Adipocyte (in vitro differentiated cells): ENCODE measurements around the gene DNAAF5.

Source experiments
- DNase-seq: peaks from one replicate; pipeline ENCODE4 v3.0.0-alpha.2; 2015; ENCODE audit warnings: low read depth
- H3K27me3 ChIP-seq: replicated peaks from 2 replicates; pipeline ENCODE4 v1.7.0; 2013; ENCODE audit warnings: mild to moderate bottlenecking, low read length, moderate library complexity; ENCODE audit not compliant: control insufficient read depth, insufficient read depth
- H3K36me3 ChIP-seq: 2 replicates; pipeline ENCODE4 v1.7.0; 2013; ENCODE audit warnings: low read length, mild to moderate bottlenecking, moderate library complexity; ENCODE audit not compliant: control insufficient read depth, insufficient read depth, severe bottlenecking
- H3K4me1 ChIP-seq: 2 replicates; pipeline ENCODE4 v1.7.0; 2013; ENCODE audit warnings: mild to moderate bottlenecking, low read length, moderate library complexity; ENCODE audit not compliant: control insufficient read depth, insufficient read depth
- H3K4me3 ChIP-seq: 2 replicates; pipeline ENCODE4 v1.7.0; 2013; ENCODE audit warnings: mild to moderate bottlenecking, low read length, moderate library complexity
- H3K9ac ChIP-seq: 2 replicates; pipeline ENCODE4 v1.7.0; 2013; ENCODE audit warnings: mild to moderate bottlenecking, low read length, moderate library complexity
- H3K9me3 ChIP-seq: 2 replicates; pipeline ENCODE4 v1.7.0; 2013; ENCODE audit warnings: mild to moderate bottlenecking, low read length, moderate library complexity; ENCODE audit not compliant: control insufficient read depth

DNAAF5 gene

DNA sequence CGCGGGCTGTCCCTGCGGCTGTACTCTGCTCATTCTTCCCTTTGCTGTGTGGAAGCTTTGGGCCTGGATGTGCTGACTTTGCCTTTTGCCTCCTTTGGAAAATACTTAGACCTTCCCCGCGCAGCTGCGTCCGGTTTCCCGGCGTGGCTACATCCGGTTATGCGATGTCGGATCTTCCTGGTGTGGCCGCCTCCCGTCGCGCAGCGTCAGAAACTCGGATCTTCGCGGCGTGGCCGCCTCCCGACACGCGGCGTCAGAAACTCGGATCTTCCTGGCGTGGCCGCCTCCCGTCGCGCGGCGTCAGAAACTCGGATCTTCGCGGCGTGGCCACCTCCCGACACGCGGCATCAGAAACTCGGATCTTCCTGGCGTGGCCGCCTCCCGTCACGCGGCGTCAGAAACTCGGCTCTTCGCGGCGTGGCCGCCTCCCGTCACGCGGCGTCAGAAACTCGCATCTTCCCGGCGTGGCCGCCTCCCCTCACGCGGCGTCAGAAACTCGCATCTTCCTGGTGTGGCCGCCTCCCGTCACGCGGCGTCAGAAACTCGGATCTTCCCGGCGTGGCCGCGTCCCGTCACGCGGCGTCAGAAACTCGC is 55.5 kb downstream of the DNAAF5 start:
- H3K36me3 ChIP-seq, result peaks cover 33% of the 10 kb centered on the region
- H3K27me3 ChIP-seq, result no peaks in the 10 kb centered on the region
- no peaks in the 10 kb centered on the region for H3K9me3 ChIP-seq
- H3K4me1 ChIP-seq, result no peaks in the 10 kb centered on the region
- no peak overlapping the region for H3K4me3 ChIP-seq
- no peak for DNase-seq
- no peak overlapping the region for H3K9ac ChIP-seq

DNA sequence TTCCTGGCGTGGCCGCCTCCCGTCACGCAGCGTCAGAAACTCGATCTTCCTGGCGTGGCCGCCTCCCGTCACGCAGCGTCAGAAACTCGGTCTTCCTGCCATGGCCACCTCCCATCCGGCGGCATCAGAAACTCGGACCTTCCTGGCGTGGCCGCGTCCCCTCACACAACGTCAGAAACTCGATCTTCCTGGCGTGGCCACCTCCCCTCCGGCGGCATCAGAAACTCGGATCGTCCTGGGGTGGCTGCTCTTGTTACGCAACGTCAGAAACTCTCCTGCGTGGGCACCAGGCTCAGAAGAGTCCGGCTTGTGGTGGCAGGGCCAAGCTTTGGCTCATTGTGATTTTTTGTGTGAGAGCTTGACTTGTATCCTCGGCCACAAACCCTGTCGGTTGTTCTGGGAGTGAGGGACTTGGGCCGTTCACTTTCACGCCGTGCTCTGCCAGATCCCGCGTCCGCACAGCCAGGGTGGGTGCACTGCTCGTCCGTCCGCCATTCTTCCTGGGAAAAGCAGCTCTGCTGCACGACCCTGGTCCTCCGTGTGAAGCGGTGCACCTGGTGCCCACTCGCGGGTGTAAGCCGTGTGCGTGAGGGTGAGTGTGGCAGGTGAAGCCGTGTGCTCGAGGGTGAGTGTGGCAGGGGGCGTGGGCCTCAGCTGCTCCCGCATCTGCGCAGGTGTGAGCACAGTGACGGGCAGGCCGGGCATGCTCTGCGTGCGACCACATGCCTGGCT is 56.4 kb downstream of the DNAAF5 start:
- H3K9ac ChIP-seq, result no peak overlapping the region
- H3K9me3 ChIP-seq, result no peaks in the 10 kb centered on the region
- no peaks in the 10 kb centered on the region for H3K4me1 ChIP-seq
- no peak for DNase-seq
- H3K4me3 ChIP-seq, result no peak overlapping the region
- H3K36me3 ChIP-seq, result peaks cover 33% of the 10 kb centered on the region
- no peaks in the 10 kb centered on the region for H3K27me3 ChIP-seq

DNA sequence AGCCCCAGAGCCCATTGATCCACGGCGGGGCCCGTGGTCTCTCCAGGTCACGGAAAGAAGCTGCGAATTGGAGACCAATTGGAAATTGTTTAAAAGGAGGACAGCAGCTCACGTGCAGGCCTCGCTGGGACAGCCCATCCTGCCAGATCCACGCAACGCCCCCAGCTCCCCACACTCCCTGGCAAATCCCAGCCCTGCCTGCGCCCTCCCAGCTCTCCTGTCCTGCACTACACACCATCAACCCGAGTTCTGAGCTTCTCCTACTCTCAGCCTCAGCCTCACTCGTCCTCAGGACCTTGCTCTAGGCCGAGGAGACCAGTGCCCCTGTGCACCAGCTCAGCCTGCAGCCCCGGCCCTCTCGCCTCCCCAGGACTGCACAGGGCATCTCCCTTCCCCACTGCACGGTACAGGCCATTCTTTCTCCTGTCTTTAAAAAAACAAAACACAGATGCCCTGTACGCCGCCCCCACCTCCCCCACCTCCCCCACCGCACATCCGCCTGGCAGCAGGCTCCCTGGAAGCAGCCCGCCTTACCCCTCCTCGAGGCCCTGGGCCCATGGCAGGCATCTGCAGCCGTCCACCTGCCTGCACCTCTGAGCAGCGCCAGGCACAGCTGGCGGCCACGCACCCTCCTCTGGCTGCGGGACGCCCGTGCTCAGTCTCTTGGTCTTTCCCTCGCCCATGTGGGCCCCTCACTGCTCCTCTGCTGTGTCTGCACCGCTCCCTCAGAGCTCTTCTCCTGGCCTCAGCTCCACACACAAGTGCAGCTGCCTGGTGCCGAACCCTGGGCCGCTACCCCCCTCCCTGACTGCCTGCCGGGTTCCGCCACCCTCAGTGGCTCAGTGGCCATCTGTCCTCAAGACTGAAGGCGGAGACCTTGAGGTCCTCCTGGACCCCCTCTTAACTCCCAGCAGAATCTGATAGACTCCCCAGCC is 57.3 kb downstream of the DNAAF5 start:
- no peaks in the 10 kb centered on the region for H3K27me3 ChIP-seq
- no peak for DNase-seq
- H3K4me3 ChIP-seq, result no peak overlapping the region
- no peaks in the 10 kb centered on the region for H3K4me1 ChIP-seq
- H3K9me3 ChIP-seq, result no peaks in the 10 kb centered on the region
- H3K9ac ChIP-seq, result no peak overlapping the region
- peaks cover 27% of the 10 kb centered on the region for H3K36me3 ChIP-seq

DNA sequence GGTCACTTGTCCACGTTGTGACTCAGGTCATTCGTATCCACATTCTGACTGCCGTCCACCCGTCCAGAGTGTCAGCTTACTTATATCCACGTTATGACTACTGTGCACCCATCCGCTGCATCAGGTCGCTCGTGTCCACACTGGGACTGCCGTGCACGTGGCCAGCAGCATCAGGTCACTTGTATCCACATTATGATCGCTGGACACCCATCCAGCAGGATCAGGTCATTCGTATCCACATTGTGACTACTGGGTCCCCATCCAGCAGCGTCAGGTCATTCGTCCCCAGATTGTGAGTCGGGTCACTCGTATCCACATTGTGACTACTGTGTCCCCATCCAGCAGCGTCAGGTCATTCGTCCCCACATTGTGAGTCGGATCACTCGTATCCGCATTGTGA is 58.5 kb downstream of the DNAAF5 start:
- H3K27me3 ChIP-seq, result no peaks in the 10 kb centered on the region
- peaks cover 27% of the 10 kb centered on the region for H3K36me3 ChIP-seq

DNA sequence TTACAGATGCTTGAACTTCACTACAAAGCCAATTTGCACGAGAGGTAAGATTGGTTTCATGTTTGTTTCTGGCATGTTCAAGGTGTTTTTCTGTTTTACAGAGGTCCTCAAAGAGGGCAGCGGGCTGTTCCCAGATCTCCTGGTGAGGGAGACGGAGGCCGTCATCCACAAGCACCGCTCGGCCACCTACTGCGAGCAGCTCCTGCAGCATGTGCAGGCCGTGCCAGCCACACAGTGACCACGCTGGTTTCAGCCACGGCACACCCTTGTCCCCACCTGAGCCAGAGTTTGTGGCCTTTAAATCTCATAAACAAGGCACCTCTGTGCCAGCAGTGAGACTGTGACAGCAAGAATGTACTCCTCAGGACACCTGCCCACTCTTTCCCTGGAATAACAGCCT is 58.9 kb downstream of the DNAAF5 start:
- no peak for DNase-seq
- no peaks in the 10 kb centered on the region for H3K27me3 ChIP-seq
- H3K36me3 ChIP-seq, result peaks cover 27% of the 10 kb centered on the region
- no peaks in the 10 kb centered on the region for H3K4me1 ChIP-seq
- H3K9ac ChIP-seq, result no peak overlapping the region
- no peak overlapping the region for H3K4me3 ChIP-seq
- H3K9me3 ChIP-seq, result no peaks in the 10 kb centered on the region

More for the DNA sequence above, 58.5 kb downstream of the DNAAF5 start:
- Histone ChIP-seq H3K9ac (no peak overlapping the region), H3K4me1 (no peaks in the 10 kb centered on the region), H3K4me3 (no peak overlapping the region), H3K9me3 (no peaks in the 10 kb centered on the region)
- no peak for DNase-seq

DNA sequence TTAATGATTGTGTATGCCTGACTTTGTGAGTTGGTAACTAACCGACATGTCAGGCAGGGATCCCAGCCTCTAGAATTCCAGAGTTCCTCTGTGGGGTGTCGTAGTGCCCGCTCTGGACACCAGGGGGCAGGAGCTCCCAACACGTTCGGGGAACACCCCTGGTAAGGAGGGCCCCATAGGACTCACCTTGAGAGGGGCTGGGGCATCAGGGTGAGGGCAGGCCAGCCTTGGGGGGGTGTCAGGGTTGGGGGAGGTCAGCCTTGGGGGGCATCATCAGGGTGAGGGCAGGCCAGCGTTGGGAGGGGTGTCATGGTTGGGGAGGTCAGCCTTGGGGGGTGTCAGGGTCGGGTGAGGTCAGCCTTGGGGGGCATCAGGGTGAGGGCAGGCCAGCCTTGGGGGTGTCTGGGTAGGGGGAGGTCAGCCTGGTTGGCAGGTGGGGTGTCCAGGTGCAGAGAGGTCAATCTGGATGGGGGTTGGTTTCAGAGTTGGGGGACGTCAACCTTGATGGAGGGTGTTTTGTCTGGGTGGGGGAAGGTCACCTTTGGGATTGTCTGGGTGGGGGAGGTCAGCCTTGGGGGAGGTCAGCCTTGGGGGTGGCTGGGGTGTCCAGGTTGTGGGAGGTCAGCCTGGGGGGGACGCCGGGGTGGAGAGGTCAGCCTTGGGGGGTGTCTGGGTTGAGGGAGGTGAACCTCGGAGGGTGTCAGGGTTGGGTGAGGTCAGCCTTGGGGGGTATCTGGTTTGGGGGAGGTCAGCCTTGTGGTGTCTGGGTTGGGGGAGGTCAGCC is 60.2 kb downstream of the DNAAF5 start:
- DNase-seq, result peak; percentile 85
- H3K9ac ChIP-seq, result no peak overlapping the region
- no peaks in the 10 kb centered on the region for H3K9me3 ChIP-seq
- H3K4me1 ChIP-seq, result no peaks in the 10 kb centered on the region
- H3K27me3 ChIP-seq, result no peaks in the 10 kb centered on the region
- H3K4me3 ChIP-seq, result no peak overlapping the region
- peaks cover 27% of the 10 kb centered on the region for H3K36me3 ChIP-seq

DNA sequence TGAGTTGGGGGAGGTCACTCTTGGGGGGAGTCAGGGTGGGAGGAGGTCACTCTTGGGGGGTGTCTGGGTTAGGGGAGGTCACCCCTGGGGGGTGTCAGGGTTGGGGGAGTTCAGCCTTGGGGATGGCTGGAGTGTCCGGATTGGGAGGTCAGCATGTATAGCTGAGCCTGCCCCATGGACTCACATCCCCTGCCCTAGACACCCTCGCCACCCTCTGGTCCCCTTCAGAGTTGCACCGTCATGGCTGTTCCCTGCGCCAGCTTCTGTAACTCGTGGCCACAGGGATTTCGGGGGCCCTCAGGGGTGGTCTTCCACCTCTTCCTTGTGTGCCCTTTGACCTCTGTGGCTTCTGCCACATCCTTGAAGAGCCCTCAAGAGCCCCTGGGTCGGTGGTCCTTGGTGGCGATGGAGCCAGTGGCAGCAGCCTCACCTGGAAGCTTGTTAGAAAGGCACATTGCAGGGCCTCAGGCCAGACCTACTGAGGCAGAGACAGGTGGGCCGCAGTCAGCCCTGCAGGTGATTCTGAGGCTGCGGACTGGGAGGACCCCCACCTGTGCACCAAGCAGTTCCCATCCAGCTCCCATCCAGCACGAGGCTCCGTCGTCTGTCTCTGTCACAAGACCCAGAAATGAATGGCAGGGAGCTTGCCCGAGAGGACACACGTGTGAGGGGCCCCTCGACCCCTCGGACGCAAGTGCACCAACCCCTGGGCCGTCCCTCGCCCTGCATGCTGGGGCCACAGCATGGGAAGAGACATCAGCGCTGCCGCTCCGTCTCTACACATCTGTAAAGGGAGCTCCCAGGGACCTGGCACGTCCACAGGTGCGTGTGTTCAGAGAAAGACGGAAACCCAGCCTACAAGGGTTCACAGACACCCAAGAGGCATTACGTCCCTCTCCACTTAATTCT is 61.1 kb downstream of the DNAAF5 start:
- Histone ChIP-seq H3K36me3 (peaks cover 23% of the 10 kb centered on the region), H3K9me3 (no peaks in the 10 kb centered on the region), H3K9ac (no peak overlapping the region), H3K4me1 (no peaks in the 10 kb centered on the region), H3K4me3 (no peak overlapping the region), H3K27me3 (no peaks in the 10 kb centered on the region)
- no peak for DNase-seq

DNA sequence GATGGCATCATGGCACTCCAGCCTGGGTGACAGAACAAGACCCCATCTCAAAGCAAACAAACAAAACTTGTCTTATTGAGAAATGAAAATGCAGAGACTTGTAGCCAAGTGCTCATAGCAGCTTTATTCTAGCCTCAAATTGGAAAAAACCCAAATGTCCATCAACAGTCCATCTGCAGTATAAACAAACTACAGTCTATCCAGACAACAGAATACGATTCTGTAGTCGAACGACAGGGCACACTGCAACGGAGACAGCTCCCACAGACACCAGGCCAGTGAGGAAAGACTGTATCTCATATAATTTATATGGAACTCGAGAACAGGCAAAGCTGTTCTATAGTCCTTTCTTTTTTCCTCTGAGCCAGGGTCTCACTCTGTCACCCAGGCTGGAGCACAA is 65.0 kb downstream of the DNAAF5 start:
- Histone ChIP-seq H3K36me3 (no peaks in the 10 kb centered on the region), H3K4me1 (no peaks in the 10 kb centered on the region), H3K4me3 (no peak overlapping the region), H3K27me3 (no peaks in the 10 kb centered on the region), H3K9ac (no peak overlapping the region), H3K9me3 (no peaks in the 10 kb centered on the region)
- no peak for DNase-seq

DNA sequence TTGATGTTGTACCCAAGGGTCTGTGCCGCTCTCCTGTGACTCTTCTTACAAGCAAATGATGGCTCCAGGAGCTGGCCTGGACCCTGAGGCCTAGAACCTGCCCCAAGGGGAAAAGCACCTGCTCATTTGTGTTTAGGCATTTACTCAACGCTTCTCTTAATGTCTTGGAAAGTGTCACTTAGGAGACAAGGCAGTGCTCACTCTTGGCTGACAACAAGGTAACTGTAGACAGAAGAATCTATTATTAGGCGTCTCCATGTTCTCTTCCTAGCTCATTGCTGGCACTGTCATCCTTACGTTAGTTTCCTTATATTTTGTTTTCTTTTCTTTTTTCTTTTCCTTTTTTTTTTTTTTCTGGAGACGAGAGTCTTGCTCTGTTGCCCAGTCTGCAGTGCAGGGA is 67.7 kb downstream of the DNAAF5 start:
- H3K4me3 ChIP-seq, result no peak overlapping the region
- no peaks in the 10 kb centered on the region for H3K4me1 ChIP-seq
- no peaks in the 10 kb centered on the region for H3K27me3 ChIP-seq
- H3K9me3 ChIP-seq, result no peaks in the 10 kb centered on the region
- DNase-seq, result no peak
- no peak overlapping the region for H3K9ac ChIP-seq
- H3K36me3 ChIP-seq, result no peaks in the 10 kb centered on the region

DNA sequence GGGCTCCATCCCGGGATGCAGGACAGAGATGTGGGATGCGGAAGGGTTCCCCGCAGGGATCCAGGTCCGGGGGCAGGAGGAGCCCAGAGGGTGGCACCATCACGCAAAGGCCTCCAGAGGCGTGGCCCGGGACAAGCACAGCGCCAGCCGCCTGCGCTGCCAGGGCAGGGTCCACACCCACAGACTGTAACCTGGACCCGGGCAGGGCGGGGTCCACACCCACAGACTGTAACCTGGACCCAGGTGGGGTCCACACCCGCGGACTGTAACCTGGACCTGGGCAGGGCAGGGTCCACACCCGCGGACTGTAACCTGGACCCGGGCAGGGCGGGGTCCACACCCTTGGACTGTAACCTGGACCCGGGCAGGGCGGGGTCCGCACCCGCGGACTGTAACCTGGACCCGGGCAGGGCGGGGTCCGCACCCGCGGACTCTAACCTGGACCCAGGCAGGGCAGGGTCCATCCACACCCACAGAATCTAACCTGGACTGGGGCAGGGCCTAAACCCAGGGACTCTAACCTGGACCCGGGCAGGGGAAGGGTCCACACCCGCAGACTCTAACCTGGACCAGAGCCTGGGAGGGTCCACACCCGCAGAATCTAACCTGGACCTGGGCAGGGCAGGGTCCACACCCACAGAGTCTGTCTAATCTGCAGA is 68.3 kb downstream of the DNAAF5 start:
- Histone ChIP-seq H3K4me3 (no peak overlapping the region), H3K36me3 (no peaks in the 10 kb centered on the region), H3K4me1 (no peaks in the 10 kb centered on the region), H3K27me3 (no peaks in the 10 kb centered on the region), H3K9me3 (no peaks in the 10 kb centered on the region), H3K9ac (no peak overlapping the region)
- no peak for DNase-seq
